MM.1S (cell line): ENCODE data around the gene ZFR.

Experiments
- EZH2 ChIP-seq: fragments of 300-600 bp; sonication (generic); optimal IDR thresholded peaks from 2 replicates; pipeline ENCODE3; 2017; ENCODE audit warnings: low read depth, mild to moderate bottlenecking, antibody characterized with exemption, low read length, mixed read lengths
- EZH2phosphoT487 ChIP-seq: fragments of 300-600 bp; sonication (generic); IDR thresholded peaks from 2 replicates; pipeline ENCODE4 v1.6.1; 2018; ENCODE audit warnings: antibody characterized with exemption, low read length
- TF ChIP-seq, protein P1 (sequence below): fragments of 300-600 bp; sonication (generic); IDR thresholded peaks from 2 replicates; pipeline ENCODE4 v1.5.1; 2016; ENCODE audit warnings: antibody characterized with exemption, low read length, mixed read lengths

GRCh38 chr5:32360906-32361305 is 83.6 kb downstream of the ZFR start:
- TF ChIP-seq, protein P1, sequence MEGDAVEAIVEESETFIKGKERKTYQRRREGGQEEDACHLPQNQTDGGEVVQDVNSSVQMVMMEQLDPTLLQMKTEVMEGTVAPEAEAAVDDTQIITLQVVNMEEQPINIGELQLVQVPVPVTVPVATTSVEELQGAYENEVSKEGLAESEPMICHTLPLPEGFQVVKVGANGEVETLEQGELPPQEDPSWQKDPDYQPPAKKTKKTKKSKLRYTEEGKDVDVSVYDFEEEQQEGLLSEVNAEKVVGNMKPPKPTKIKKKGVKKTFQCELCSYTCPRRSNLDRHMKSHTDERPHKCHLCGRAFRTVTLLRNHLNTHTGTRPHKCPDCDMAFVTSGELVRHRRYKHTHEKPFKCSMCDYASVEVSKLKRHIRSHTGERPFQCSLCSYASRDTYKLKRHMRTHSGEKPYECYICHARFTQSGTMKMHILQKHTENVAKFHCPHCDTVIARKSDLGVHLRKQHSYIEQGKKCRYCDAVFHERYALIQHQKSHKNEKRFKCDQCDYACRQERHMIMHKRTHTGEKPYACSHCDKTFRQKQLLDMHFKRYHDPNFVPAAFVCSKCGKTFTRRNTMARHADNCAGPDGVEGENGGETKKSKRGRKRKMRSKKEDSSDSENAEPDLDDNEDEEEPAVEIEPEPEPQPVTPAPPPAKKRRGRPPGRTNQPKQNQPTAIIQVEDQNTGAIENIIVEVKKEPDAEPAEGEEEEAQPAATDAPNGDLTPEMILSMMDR: no peak
- TF ChIP-seq EZH2phosphoT487 (no peak), EZH2 (no peak)
